ENCODE data around the gene KNCN.
A peak's percentile ranks its signal among the peaks of the same experiment; 100 is the strongest.

The KNCN gene

GRCh38 chr1:46523496-46524353, 27.7 kb downstream of the KNCN start:
- no peak for DNase-seq (ENCODE audit: low spot score)

- DNase-seq (ENCODE audit: low spot score) = no peak
These were observed 28.5 kb downstream of the KNCN start for GRCh38 chr1:46522969-46523320.

- DNase-seq (ENCODE audit: low spot score) = peak; percentile 83
These were observed 29.1 kb downstream of the KNCN start for GRCh38 chr1:46522184-46522968.

- DNase-seq (ENCODE audit: low spot score) = no peak
These were observed 30.0 kb downstream of the KNCN start for GRCh38 chr1:46521414-46521813.

- DNase-seq (ENCODE audit: low spot score) = peak; percentile 93
These were observed 31.2 kb downstream of the KNCN start for GRCh38 chr1:46520063-46520911.

DNA sequence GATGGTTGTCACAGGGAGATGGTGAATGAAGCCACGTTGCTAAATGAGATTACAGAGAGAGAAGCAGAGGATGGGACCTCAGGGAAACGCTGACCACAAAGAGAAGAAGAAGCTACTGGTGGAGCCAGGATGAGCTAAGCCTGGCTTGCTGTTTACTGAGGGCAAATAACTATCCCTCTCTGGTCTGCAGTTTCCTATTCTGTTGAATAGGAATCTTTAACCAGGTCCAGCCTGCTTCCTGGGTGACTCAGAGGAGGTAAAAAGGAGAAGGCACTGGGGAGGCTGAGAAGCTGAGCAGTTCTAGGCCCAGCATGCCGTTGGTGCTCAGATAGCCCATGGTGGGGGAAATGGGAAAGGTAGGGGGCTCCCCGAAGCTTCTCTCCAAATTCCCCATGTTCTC, 32.2 kb downstream of the KNCN start:
- DNase-seq (ENCODE audit: low spot score) = peak; percentile 40

GRCh38 chr1:46517932-46518498, 33.4 kb downstream of the KNCN start:
- DNase-seq (ENCODE audit: low spot score) = no peak

GRCh38 chr1:46517010-46517600, 34.3 kb downstream of the KNCN start:
- no peak for DNase-seq (ENCODE audit: low spot score)

GRCh38 chr1:46516200-46516950, 35.1 kb downstream of the KNCN start:
- no peak for DNase-seq (ENCODE audit: low spot score)

GRCh38 chr1:46515576-46515975, 35.9 kb downstream of the KNCN start:
- no peak for DNase-seq (ENCODE audit: low spot score)

- DNase-seq (ENCODE audit: low spot score) = no peak
These were observed 37.9 kb downstream of the KNCN start for GRCh38 chr1:46513536-46513935.

- no peak for DNase-seq (ENCODE audit: low spot score)
These were observed 38.7 kb downstream of the KNCN start for GRCh38 chr1:46512792-46513190.

GRCh38 chr1:46512135-46512791, 39.2 kb downstream of the KNCN start:
- DNase-seq (ENCODE audit: low spot score) = no peak

GRCh38 chr1:46510998-46511365, 40.5 kb downstream of the KNCN start:
- no peak for DNase-seq (ENCODE audit: low spot score)

DNA sequence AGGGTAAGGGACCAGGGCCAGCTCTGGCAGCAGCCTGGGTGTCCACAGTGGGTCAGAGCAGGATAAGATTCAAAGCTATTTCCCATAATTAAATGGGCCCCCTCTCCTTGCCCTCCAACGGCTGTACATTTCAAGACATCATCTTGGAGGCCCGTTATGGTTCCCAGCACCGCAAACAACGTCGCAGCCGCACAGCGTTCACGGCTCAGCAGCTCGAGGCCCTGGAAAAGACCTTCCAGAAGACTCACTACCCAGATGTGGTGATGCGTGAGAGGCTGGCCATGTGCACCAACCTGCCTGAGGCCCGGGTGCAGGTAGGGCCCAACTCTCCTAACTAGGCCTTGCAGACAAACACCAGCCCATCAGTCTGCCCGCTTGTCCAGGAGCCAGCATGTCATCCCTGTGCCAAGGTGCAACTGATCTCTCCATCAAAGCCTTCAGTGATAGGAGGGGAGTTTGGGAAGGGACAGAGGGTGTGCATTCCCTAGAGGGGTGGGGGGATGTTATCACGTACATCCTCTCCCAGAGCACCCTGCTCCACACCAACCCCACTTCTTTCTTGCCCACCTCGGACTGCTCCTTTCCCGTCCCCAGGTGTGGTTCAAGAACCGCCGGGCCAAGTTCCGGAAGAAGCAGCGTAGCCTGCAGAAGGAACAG, 41.0 kb downstream of the KNCN start:
- DNase-seq (ENCODE audit: low spot score) = no peak

DNA sequence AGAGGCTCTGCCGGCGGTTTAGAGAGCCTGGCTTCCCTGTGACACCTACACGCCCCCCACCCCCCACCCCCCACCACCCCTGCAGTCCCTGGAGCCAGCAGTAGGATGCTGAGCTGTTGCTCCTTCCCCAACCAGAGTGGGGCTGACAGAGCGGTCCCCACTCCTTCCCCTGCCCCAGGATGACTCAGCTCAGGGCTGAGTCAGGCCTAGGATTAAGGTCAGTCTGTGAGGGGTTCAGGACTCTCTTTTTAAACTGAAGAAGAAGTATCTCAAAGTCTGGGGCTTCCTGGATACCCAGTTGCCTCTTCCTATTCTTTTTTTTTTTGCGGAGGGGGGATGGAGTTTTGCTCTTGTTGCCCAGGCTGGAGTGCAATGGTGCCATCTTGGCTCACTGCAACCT, 42.7 kb downstream of the KNCN start:
- DNase-seq (ENCODE audit: low spot score) = peak; percentile 63

DNA sequence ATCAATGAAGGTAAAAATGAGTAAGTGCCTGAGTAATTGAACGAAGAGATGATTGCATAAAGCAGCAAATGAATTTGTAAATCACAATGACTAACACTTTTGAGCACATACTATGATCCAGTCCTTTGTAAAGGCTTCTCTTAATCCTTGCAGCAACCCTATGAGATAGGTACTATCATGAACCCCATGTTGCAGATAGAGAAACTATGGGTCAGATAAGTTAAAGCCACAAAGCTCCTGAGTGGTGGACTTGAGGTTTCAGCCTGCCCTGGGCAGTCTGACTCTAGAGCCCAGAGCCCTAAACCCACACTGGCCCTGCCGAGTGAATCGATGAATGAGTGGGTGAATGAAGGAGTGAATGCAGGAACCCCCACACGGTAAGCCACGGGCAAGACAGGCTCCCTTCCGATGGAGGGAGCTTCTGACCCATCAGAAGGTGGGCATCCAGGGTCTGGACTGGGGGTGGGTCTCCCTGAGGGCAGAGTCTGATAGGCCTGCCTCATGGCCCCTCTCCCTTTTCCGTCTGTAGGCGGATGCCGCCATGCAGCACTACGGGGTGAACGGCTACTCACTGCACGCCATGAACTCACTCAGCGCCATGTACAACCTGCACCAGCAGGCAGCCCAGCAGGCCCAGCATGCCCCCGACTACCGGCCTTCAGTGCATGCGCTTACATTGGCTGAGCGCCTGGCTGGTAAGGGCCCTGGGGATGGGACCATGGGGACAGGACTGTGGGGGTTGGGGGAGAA, 44.8 kb downstream of the KNCN start:
- no peak for DNase-seq (ENCODE audit: low spot score)

- no peak for DNase-seq (ENCODE audit: low spot score)
These were observed 48.0 kb downstream of the KNCN start for GRCh38 chr1:46503421-46503820.

- no peak for DNase-seq (ENCODE audit: low spot score)
These were observed 49.9 kb downstream of the KNCN start for GRCh38 chr1:46501528-46501927.

All from GM03348 (cell line).